ENCODE data around the gene TRIM2. TPM values are rescaled to one million over a fixed set of nuclear protein-coding genes. Genes with fewer than 3 reads are reported as not detected.

TRIM2 gene
- total and polyA plus RNA-seq, 7 experiments from 2014 or later, result 0.12 to 3.9 (median 2.1) TPM

DNA sequence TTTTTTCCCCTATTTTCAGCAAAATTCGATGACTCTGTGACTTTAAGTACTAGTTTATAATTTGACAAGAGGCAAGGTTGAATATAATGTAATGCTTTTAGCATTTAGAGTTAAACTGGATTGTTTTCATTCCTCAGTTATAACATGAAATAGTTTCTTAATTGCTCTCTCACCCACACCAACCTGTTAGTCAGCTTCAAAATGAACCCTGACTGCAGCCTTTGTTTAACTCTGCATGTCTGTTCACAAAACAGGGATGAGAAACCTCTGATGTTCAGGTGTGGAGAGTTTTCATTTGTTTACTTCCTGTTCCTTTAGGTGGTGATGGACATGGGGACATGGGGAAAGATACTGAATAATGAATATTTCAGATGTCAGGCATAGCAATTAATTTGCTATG lies 90.4 kb downstream of the TRIM2 start:
- Mint-ChIP-seq H3K4me1 (peaks cover 3 to 5% (median 5%) of the 10 kb centered on the region in 7 donors), H3K9me3 (peaks cover 3 to 8% (median 5%) of the 10 kb centered on the region in 11 donors), H3K36me3 (peaks cover 4 to 26% (median 7%) of the 10 kb centered on the region in 5 donors), H3K27ac (no peak overlapping the region), H3K27me3 (peaks cover 0 to 5% (median 0%) of the 10 kb centered on the region in 5 donors), H3K4me3 (no peak overlapping the region)
- DNase-seq (no peak), ATAC-seq (no peak)
- Histone ChIP-seq H3K36me3 (ENCODE audit: control insufficient read depth in 2 of 3, insufficient read depth in 3 of 3, low read length in 3 of 3) (no peaks in the 10 kb centered on the region), H3K9me3 (ENCODE audit: control insufficient read depth in 2 of 3, low read length in 3 of 3) (peaks cover 0 to 2% (median 0%) of the 10 kb centered on the region in 3 experiments), H3K27ac (ENCODE audit: low read depth, low read length) (no peak overlapping the region), H3K27me3 (ENCODE audit: control insufficient read depth in 2 of 2, insufficient read depth in 2 of 2, low read length in 2 of 2) (no peaks in the 10 kb centered on the region), H3K4me1 (ENCODE audit: control insufficient read depth in 2 of 2, insufficient read depth in 2 of 2, low read length in 2 of 2) (no peaks in the 10 kb centered on the region), H3K4me3 (ENCODE audit: low read length) (no peak overlapping the region)
- ChIA-PET POLR2A (no interaction called here), CTCF (no interaction called here)
- intact Hi-C loops (cut with micrococcal nuclease), result no loop called here

DNA sequence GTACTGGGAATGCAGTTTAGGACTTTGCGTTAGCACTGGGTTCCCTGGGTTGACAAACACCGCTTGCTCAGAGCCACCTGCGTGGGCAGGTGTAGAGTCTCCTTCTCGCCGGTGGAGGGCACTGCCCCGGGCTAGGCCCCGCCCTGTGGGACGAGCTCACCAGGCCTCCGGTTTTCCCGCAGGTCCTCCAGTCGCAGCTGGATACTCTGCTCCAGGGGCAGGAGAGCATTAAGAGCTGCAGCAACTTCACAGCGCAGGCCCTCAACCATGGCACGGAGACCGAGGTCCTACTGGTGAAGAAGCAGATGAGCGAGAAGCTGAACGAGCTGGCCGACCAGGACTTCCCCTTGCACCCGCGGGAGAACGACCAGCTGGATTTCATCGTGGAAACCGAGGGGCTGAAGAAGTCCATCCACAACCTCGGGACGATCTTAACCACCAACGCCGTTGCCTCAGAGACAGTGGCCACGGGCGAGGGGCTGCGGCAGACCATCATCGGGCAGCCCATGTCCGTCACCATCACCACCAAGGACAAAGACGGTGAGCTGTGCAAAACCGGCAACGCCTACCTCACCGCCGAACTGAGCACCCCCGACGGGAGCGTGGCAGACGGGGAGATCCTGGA lies 91.0 kb downstream of the TRIM2 start:
- intact Hi-C loops (cut with micrococcal nuclease), result no loop called here
- POLR2A ChIA-PET, result no interaction called here

DNA sequence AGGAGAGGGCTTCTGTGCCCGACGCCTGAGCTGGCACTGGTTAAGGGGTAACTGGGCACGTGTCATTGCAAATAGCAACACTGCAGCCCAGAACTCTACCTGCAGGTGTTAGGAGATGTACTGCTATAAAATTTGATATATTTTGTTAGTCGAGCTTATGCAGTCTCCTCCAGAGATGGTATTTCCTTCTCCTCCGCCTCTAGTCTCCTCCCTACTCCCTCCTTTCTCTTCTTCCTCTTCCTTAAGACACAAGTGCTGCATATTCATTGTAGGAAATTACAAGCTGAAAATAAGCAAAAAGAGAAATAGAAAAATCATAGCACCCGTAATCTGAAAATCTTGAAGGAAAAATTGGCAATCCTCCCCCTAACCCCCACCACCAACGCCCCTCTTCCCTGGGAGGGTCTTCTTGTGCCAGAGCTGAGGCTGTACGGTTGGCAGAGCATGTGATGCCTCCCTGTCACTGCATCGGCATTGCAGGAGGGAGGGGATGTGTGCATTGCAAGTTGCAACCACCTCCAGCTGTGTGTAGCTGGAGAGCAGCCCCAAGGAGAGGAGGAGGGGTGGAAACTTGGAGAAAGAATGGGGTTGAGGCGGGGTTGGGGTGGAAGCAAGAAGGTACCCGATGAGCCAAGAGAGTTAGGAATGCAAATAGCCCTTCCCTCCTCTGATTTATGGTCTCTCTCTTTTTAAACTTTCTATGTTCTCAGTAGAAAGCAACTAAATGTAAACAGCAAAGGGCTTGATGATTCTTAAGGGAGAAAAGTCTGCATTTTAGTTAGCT lies 92.0 kb downstream of the TRIM2 start:
- no peak overlapping the region for H3K27ac ChIP-seq (ENCODE audit: low read depth, low read length)
- H3K4me1 ChIP-seq (ENCODE audit: control insufficient read depth in 2 of 2, insufficient read depth in 2 of 2, low read length in 2 of 2), result no peaks in the 10 kb centered on the region
- peaks cover 0 to 5% (median 0%) of the 10 kb centered on the region in 5 donors for H3K27me3 Mint-ChIP-seq
- POLR2A ChIA-PET, result no interaction called here
- H3K9me3 ChIP-seq (ENCODE audit: control insufficient read depth in 2 of 3, low read length in 3 of 3), result peaks cover 0 to 3% (median 0%) of the 10 kb centered on the region in 3 experiments
- no peaks in the 10 kb centered on the region for H3K36me3 ChIP-seq (ENCODE audit: control insufficient read depth in 2 of 3, insufficient read depth in 3 of 3, low read length in 3 of 3)
- DNase-seq, result no peak
- intact Hi-C loops (cut with micrococcal nuclease), result no loop called here
- no peak overlapping the region for H3K27ac Mint-ChIP-seq
- H3K9me3 Mint-ChIP-seq, result peaks cover 4 to 17% (median 8%) of the 10 kb centered on the region in 11 donors
- H3K27me3 ChIP-seq (ENCODE audit: control insufficient read depth in 2 of 2, insufficient read depth in 2 of 2, low read length in 2 of 2), result no peaks in the 10 kb centered on the region
- H3K36me3 Mint-ChIP-seq, result peaks cover 4 to 35% (median 16%) of the 10 kb centered on the region in 5 donors
- H3K4me3 Mint-ChIP-seq, result no peak overlapping the region
- H3K4me3 ChIP-seq (ENCODE audit: low read length), result no peak overlapping the region
- peaks cover 3 to 5% (median 5%) of the 10 kb centered on the region in 7 donors for H3K4me1 Mint-ChIP-seq
- CTCF ChIA-PET, result no interaction called here
- ATAC-seq, result no peak

More for the DNA sequence above, 91.0 kb downstream of the TRIM2 start:
- Histone ChIP-seq H3K4me1 (ENCODE audit: control insufficient read depth in 2 of 2, insufficient read depth in 2 of 2, low read length in 2 of 2) (no peaks in the 10 kb centered on the region), H3K36me3 (ENCODE audit: control insufficient read depth in 2 of 3, insufficient read depth in 3 of 3, low read length in 3 of 3) (no peaks in the 10 kb centered on the region), H3K27me3 (ENCODE audit: control insufficient read depth in 2 of 2, insufficient read depth in 2 of 2, low read length in 2 of 2) (no peaks in the 10 kb centered on the region), H3K27ac (ENCODE audit: low read depth, low read length) (no peak overlapping the region), H3K4me3 (ENCODE audit: low read length) (no peak overlapping the region), H3K9me3 (ENCODE audit: control insufficient read depth in 2 of 3, low read length in 3 of 3) (peaks cover 0 to 3% (median 0%) of the 10 kb centered on the region in 3 experiments)
- peaks cover 4 to 14% (median 7%) of the 10 kb centered on the region in 11 donors for H3K9me3 Mint-ChIP-seq
- no peak overlapping the region for H3K27ac Mint-ChIP-seq
- peaks cover 4 to 32% (median 14%) of the 10 kb centered on the region in 5 donors for H3K36me3 Mint-ChIP-seq
- CTCF ChIA-PET, result no interaction called here
- DNase-seq (no peak), ATAC-seq (no peak)
- peaks cover 0 to 5% (median 0%) of the 10 kb centered on the region in 5 donors for H3K27me3 Mint-ChIP-seq
- no peak overlapping the region for H3K4me3 Mint-ChIP-seq
- peaks cover 3 to 5% (median 5%) of the 10 kb centered on the region in 7 donors for H3K4me1 Mint-ChIP-seq

DNA sequence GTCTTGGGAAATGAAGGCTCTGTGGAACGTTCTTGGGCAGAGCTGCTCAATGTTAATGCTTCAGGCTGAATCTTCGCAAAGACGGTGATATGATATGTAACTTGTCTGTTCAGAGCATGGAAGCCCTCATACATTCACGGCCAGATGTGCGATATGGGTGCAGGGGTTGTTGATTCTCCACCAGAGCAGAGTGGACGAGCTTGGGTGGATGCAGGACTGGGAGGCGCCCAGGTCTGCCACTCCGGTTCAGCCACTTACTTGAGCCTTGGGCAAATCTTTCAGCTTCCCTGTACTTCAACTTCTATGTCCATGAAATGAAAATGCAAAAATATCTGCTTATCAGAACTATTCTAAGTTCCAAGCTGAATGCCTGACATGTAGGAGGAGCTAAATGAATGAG lies 92.9 kb downstream of the TRIM2 start:
- Mint-ChIP-seq H3K27ac (no peak overlapping the region), H3K27me3 (peaks cover 0 to 11% (median 0%) of the 10 kb centered on the region in 5 donors), H3K36me3 (peaks cover 4 to 44% (median 22%) of the 10 kb centered on the region in 5 donors), H3K4me3 (no peak overlapping the region), H3K9me3 (peaks cover 5 to 24% (median 10%) of the 10 kb centered on the region in 11 donors), H3K4me1 (peaks cover 3 to 5% (median 5%) of the 10 kb centered on the region in 7 donors)
- H3K36me3 ChIP-seq (ENCODE audit: control insufficient read depth in 2 of 3, insufficient read depth in 3 of 3, low read length in 3 of 3), result no peaks in the 10 kb centered on the region
- no peaks in the 10 kb centered on the region for H3K27me3 ChIP-seq (ENCODE audit: control insufficient read depth in 2 of 2, insufficient read depth in 2 of 2, low read length in 2 of 2)
- no peak overlapping the region for H3K27ac ChIP-seq (ENCODE audit: low read depth, low read length)
- ATAC-seq (no peak), DNase-seq (no peak)
- H3K9me3 ChIP-seq (ENCODE audit: control insufficient read depth in 2 of 3, low read length in 3 of 3), result peaks cover 0 to 3% (median 0%) of the 10 kb centered on the region in 3 experiments
- intact Hi-C loops (cut with micrococcal nuclease), result no loop called here
- H3K4me1 ChIP-seq (ENCODE audit: control insufficient read depth in 2 of 2, insufficient read depth in 2 of 2, low read length in 2 of 2), result no peaks in the 10 kb centered on the region
- no peak overlapping the region for H3K4me3 ChIP-seq (ENCODE audit: low read length)
- CTCF ChIA-PET, result no interaction called here
- POLR2A ChIA-PET, result no interaction called here

DNA sequence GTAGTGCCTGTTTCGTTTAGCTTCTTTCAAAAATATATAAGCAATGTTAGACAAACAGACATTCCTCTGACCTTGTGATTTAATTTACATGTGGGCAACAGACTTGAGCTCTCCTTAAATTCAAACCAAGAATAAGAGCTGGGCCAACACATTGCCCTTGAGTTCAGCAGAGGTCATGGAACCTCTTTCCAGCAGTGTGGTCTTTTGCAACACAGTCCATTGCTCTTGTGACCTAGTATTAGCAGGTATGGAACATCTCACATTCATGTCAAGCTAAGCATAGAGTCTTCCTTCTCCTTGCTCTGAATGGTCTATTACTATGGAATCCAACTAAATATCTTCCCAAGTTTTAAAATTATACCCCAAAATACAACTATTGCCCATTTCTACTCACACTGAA lies 106.5 kb downstream of the TRIM2 start:
- Mint-ChIP-seq H3K4me3 (no peak overlapping the region), H3K9me3 (peaks cover 0 to 4% (median 0%) of the 10 kb centered on the region in 11 donors), H3K27ac (no peak overlapping the region), H3K36me3 (peaks cover 0 to 6% (median 4%) of the 10 kb centered on the region in 5 donors), H3K27me3 (peaks cover 0 to 2% (median 0%) of the 10 kb centered on the region in 5 donors), H3K4me1 (no peaks in the 10 kb centered on the region)
- POLR2A ChIA-PET, result no interaction called here
- Histone ChIP-seq H3K9me3 (ENCODE audit: control insufficient read depth in 2 of 3, low read length in 3 of 3) (no peaks in the 10 kb centered on the region), H3K4me1 (ENCODE audit: control insufficient read depth in 2 of 2, insufficient read depth in 2 of 2, low read length in 2 of 2) (no peaks in the 10 kb centered on the region), H3K4me3 (ENCODE audit: low read length) (no peak overlapping the region), H3K27ac (ENCODE audit: low read depth, low read length) (no peak overlapping the region), H3K27me3 (ENCODE audit: control insufficient read depth in 2 of 2, insufficient read depth in 2 of 2, low read length in 2 of 2) (no peaks in the 10 kb centered on the region), H3K36me3 (ENCODE audit: control insufficient read depth in 2 of 3, insufficient read depth in 3 of 3, low read length in 3 of 3) (no peaks in the 10 kb centered on the region)
- intact Hi-C loops (cut with micrococcal nuclease), result no loop called here
- ATAC-seq (no peak), DNase-seq (no peak)
- CTCF ChIA-PET, result interaction anchor here (0.6 to 0.7 kb wide), 2 partner anchors 169 to 332 kb away, joined by 3 to 6 read pairs; no protein-coding TSS in a partner anchor

DNA sequence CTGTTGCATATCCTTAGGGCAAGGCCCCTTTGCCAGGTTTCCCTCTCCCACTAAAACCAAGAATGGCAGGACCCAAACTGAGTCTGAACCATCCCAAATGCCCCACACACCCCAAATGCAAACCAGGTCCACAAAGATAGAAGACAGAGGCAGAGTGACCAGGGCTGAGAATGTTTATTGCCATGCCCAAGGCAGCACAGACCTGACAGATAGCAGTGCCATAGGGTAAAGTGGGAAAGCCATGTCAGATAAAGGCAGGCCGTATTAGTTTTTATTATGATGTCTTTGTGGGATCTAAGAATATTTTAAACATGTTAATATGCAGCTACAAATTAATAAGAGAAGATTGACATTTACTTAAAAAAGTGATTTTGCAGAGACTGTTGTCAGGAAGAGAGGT lies 110.7 kb downstream of the TRIM2 start:
- ChIA-PET CTCF (interaction anchor here (0.6 to 3.8 kb wide), 2 partner anchors 172 to 230 kb away, joined by 3 to 18 read pairs; no protein-coding TSS in a partner anchor), POLR2A (no interaction called here)
- H3K4me3 ChIP-seq (ENCODE audit: low read length), result no peak overlapping the region
- no peak overlapping the region for H3K4me3 Mint-ChIP-seq
- ATAC-seq (no peak), DNase-seq (no peak)
- intact Hi-C loops (cut with micrococcal nuclease), result loop anchor here in 1 of 2 donors (5.0 kb wide), 2 partner anchors 68 to 93 kb away; no protein-coding TSS in a partner anchor
- no peaks in the 10 kb centered on the region for H3K27me3 ChIP-seq (ENCODE audit: control insufficient read depth in 2 of 2, insufficient read depth in 2 of 2, low read length in 2 of 2)
- no peaks in the 10 kb centered on the region for H3K4me1 Mint-ChIP-seq
- no peak overlapping the region for H3K27ac Mint-ChIP-seq
- no peaks in the 10 kb centered on the region for H3K36me3 ChIP-seq (ENCODE audit: control insufficient read depth in 2 of 3, insufficient read depth in 3 of 3, low read length in 3 of 3)
- no peaks in the 10 kb centered on the region for H3K9me3 ChIP-seq (ENCODE audit: control insufficient read depth in 2 of 3, low read length in 3 of 3)
- H3K36me3 Mint-ChIP-seq, result peaks cover 0 to 5% (median 3%) of the 10 kb centered on the region in 5 donors
- no peak overlapping the region for H3K27ac ChIP-seq (ENCODE audit: low read depth, low read length)
- no peaks in the 10 kb centered on the region for H3K4me1 ChIP-seq (ENCODE audit: control insufficient read depth in 2 of 2, insufficient read depth in 2 of 2, low read length in 2 of 2)
- H3K27me3 Mint-ChIP-seq, result no peaks in the 10 kb centered on the region
- peaks cover 0 to 4% (median 0%) of the 10 kb centered on the region in 11 donors for H3K9me3 Mint-ChIP-seq
